ENCODE measurements around the gene OCLN.
"Not testable (repeated sequence)": the region's sequence is repeated elsewhere in the genome, so short reads cannot be mapped to it uniquely, and the experiment has no call there.

Gene OCLN

GRCh38 chr5:69512740-69513260 lies 20.2 kb downstream of the OCLN start:
- no peaks in the 10 kb centered on the region for H3K79me2 ChIP-seq (ENCODE audit: low read length)
- no peak overlapping the region for H3K27ac ChIP-seq (ENCODE audit: low read length)
- TF ChIP-seq CTCF (IDR thresholded peaks at IDR 0.05; ENCODE audit: low read depth, low read length) (no peak), EZH2phosphoT487 (IDR thresholded peaks at IDR 0.05; ENCODE audit: low read depth) (no peak)
- H2AFZ ChIP-seq (ENCODE audit: low read depth, low read length), result no peak overlapping the region
- no peaks in the 10 kb centered on the region for H4K20me1 ChIP-seq (ENCODE audit: insufficient read depth, low read length)
- H3K4me2 ChIP-seq (ENCODE audit: low read length), result no peak overlapping the region
- H3K4me1 ChIP-seq (ENCODE audit: low read length), result no peaks in the 10 kb centered on the region
- H3K9me3 ChIP-seq (ENCODE audit: insufficient read depth, low read length), result no peaks in the 10 kb centered on the region
- H3K4me3 ChIP-seq (ENCODE audit: low read length), result no peak overlapping the region
- H3K27me3 ChIP-seq (ENCODE audit: low read depth, low read length), result no peaks in the 10 kb centered on the region
- no peaks in the 10 kb centered on the region for H3K36me3 ChIP-seq (replicated peaks; ENCODE audit: low read depth, low read length)
- no peak overlapping the region for H3K9ac ChIP-seq (ENCODE audit: low read length)

- not testable (repeated sequence) for H3K36me3 ChIP-seq (replicated peaks; ENCODE audit: low read depth, low read length); H3K4me2 ChIP-seq (ENCODE audit: low read length); H3K4me3 ChIP-seq (ENCODE audit: low read length); H3K9ac ChIP-seq (ENCODE audit: low read length); H3K27me3 ChIP-seq (ENCODE audit: low read depth, low read length); H3K27ac ChIP-seq (ENCODE audit: low read length); H3K9me3 ChIP-seq (ENCODE audit: insufficient read depth, low read length); H2AFZ ChIP-seq (ENCODE audit: low read depth, low read length); H3K4me1 ChIP-seq (ENCODE audit: low read length); H4K20me1 ChIP-seq (ENCODE audit: insufficient read depth, low read length); H3K79me2 ChIP-seq (ENCODE audit: low read length)
These were observed 23.0 kb downstream of the OCLN start for GRCh38 chr5:69515570-69515969.

- Histone ChIP-seq H3K27ac (ENCODE audit: low read length) (no peak overlapping the region), H3K79me2 (ENCODE audit: low read length) (no peaks in the 10 kb centered on the region), H3K9me3 (ENCODE audit: insufficient read depth, low read length) (no peaks in the 10 kb centered on the region), H2AFZ (ENCODE audit: low read depth, low read length) (no peak overlapping the region), H3K4me2 (ENCODE audit: low read length) (no peak overlapping the region), H4K20me1 (ENCODE audit: insufficient read depth, low read length) (no peaks in the 10 kb centered on the region), H3K36me3 (replicated peaks; ENCODE audit: low read depth, low read length) (no peaks in the 10 kb centered on the region), H3K4me1 (ENCODE audit: low read length) (no peaks in the 10 kb centered on the region), H3K27me3 (ENCODE audit: low read depth, low read length) (no peaks in the 10 kb centered on the region), H3K4me3 (ENCODE audit: low read length) (no peak overlapping the region), H3K9ac (ENCODE audit: low read length) (no peak overlapping the region)
- no peak for TF ChIP-seq EZH2phosphoT487 (IDR thresholded peaks at IDR 0.05; ENCODE audit: low read depth)
- no peak for TF ChIP-seq CTCF (IDR thresholded peaks at IDR 0.05; ENCODE audit: low read depth, low read length)
These were observed 24.2 kb downstream of the OCLN start for GRCh38 chr5:69516769-69517168.

- no peaks in the 10 kb centered on the region for H3K9me3 ChIP-seq (ENCODE audit: insufficient read depth, low read length)
- no peaks in the 10 kb centered on the region for H3K4me1 ChIP-seq (ENCODE audit: low read length)
- H3K4me3 ChIP-seq (ENCODE audit: low read length), result no peak overlapping the region
- no peak overlapping the region for H3K27ac ChIP-seq (ENCODE audit: low read length)
- H2AFZ ChIP-seq (ENCODE audit: low read depth, low read length), result no peak overlapping the region
- H3K79me2 ChIP-seq (ENCODE audit: low read length), result no peaks in the 10 kb centered on the region
- H3K36me3 ChIP-seq (replicated peaks; ENCODE audit: low read depth, low read length), result no peaks in the 10 kb centered on the region
- TF ChIP-seq EZH2phosphoT487 (IDR thresholded peaks at IDR 0.05; ENCODE audit: low read depth) (no peak), CTCF (IDR thresholded peaks at IDR 0.05; ENCODE audit: low read depth, low read length) (no peak)
- no peak overlapping the region for H3K4me2 ChIP-seq (ENCODE audit: low read length)
- no peak overlapping the region for H3K9ac ChIP-seq (ENCODE audit: low read length)
- H4K20me1 ChIP-seq (ENCODE audit: insufficient read depth, low read length), result no peaks in the 10 kb centered on the region
- no peaks in the 10 kb centered on the region for H3K27me3 ChIP-seq (ENCODE audit: low read depth, low read length)
These were observed 25.2 kb downstream of the OCLN start for GRCh38 chr5:69517763-69518212.

GRCh38 chr5:69519285-69519684 lies 26.7 kb downstream of the OCLN start:
- Histone ChIP-seq H2AFZ (ENCODE audit: low read depth, low read length) (no peak overlapping the region), H3K27me3 (ENCODE audit: low read depth, low read length) (no peaks in the 10 kb centered on the region), H3K79me2 (ENCODE audit: low read length) (no peaks in the 10 kb centered on the region), H3K9ac (ENCODE audit: low read length) (no peak overlapping the region), H3K36me3 (replicated peaks; ENCODE audit: low read depth, low read length) (no peaks in the 10 kb centered on the region), H3K4me3 (ENCODE audit: low read length) (no peak overlapping the region), H3K4me2 (ENCODE audit: low read length) (no peak overlapping the region), H4K20me1 (ENCODE audit: insufficient read depth, low read length) (no peaks in the 10 kb centered on the region), H3K9me3 (ENCODE audit: insufficient read depth, low read length) (no peaks in the 10 kb centered on the region), H3K27ac (ENCODE audit: low read length) (no peak overlapping the region), H3K4me1 (ENCODE audit: low read length) (no peaks in the 10 kb centered on the region)
- TF ChIP-seq EZH2phosphoT487 (IDR thresholded peaks at IDR 0.05; ENCODE audit: low read depth) (no peak), CTCF (IDR thresholded peaks at IDR 0.05; ENCODE audit: low read depth, low read length) (no peak)
